Stimulated activated CD4-positive, alpha-beta T cell treated with anti-CD3 and anti-CD28 coated beads, Interleukin-4, amount 100 ng/mL, for 48 hours (primary cell): ENCODE measurements around the gene TNFRSF4.
"Not testable (repeated sequence)": the region's sequence is repeated elsewhere in the genome, so short reads cannot be mapped to it uniquely, and the experiment has no call there.

Experiments used
- DNase-seq, 2 donors: peaks; one replicate each; pipeline ENCODE4 v3.0.0-alpha.2; 2020; ENCODE audit warnings: low read depth in 2 of 2

Gene TNFRSF4

GRCh38 chr1:1202831-1203560, 11.0 kb downstream of the TNFRSF4 start:
- no peak for DNase-seq

DNA sequence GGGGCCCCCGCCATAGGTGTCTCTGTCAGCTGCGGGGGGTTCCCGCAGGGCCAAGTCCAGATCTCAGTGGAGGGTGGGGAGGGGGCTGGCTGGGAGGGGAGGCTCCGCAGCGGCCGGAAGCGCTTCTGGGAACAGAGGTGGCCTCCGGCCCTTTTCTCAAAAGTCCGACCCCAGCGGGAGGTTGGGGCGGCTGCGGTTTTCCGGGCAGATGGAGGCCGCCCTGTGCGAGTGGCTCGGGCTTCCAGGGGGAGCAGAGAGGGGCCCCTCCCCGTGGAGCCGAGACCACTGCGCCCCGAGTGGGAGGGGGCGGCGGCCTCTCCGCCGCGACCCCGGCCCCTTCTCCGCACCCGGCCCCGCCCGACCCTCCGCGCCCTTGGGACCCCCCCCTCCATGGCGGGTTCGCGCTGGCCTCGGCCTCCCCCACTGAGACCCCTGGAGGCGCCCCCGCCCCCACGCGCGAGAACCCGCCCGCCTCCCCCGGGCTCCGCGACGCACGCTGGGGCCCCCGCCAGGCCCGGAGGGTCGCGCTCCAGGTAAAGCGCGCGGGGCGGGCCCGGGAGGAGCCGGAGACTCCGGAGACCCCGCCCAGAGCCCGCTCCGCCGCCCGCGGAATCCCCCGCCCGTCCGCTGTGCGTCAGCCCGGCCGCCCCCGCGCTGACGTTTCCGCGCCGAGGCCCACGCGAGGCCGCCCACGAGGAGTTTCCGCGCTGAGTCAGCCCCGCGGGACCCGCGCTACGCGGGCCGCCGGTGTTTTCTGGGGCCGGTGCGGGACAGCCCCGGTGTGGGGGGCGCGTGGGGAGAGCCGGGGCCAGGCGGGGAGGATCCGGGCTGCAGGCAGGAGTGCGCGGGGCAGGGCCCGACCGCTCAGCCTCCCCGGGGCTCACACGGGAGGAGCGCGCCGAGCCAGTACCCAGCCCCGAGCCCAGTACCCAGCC, 12.8 kb downstream of the TNFRSF4 start:
- DNase-seq: peak; percentile 76 to 86

GRCh38 chr1:1199961-1200875, 13.7 kb downstream of the TNFRSF4 start:
- no peak for DNase-seq

DNA sequence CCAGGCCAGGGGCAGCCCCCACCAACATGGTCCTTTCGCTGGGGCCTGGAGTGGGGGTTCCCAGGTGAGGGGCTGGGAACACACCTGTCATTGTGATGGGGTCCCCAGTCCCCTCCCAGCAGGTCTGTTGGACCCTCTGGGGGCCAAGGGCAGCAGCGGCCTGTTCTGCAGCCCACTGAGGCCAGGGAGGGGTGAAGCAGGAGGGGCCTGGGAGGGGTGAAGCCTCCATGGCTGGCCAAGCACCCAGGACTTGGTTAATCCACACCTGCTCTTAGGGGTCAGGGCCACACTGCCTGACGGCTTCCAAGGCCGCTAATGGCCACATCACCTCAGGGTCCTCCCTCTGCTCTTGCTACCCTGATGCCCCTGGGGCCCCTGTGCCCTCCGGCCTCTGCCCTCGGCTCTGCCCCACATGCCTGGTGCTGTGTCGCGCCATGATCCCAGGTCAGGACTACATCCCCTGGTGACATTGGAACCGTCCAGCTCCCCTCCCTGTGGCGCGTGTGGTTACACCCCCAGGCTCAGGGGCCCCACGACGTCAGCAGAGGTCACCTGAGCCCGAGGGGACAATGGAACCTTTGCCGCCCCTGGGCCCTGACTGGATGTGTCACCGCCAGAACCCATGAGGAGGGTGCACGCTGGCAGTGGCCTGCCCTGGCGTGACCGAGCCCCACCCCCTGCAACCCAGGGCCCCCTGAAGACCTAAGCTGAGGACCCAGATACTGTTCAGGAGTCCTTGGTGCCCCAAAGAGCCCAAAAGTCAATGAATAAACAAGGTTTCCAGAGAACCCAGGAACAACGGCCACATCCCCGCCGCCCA, 14.6 kb downstream of the TNFRSF4 start:
- DNase-seq: no peak

DNA sequence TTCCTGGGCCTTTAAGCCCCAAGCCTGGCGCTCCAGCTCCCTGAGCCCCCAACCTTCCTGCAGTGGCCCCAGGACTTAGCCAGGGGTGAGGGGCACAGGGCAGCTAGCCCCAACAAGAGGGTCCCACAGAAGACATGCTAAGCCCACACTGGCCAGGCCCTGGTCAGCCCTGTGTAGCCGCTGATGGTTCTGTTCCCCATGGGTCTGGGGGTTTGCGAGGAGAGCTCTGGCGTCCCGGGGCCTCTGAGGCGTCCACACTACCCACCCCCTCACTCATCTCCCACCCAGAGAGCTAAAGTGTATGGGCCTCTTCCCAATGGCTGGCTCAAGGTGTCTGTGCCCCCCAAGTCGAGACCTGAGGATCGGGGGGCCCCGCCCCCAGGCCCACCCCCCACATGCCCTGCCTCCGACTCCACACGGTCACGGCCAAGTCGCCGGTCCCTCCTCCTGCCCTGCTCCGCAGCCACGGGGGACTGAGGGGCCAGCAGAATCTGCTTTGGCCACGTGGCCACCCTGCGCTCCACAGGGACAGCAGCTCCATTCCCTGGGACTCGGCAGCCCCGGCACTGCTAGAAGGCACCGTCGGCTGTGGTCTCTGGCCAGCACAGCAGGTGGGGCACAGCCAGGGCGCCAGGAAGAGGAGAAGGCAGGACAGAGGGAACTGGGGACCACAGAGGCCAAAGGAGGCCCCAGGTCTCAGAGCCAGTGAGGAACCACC, 15.4 kb downstream of the TNFRSF4 start:
- DNase-seq: no peak

GRCh38 chr1:1197551-1198422, 16.2 kb downstream of the TNFRSF4 start:
- no peak for DNase-seq

GRCh38 chr1:1197188-1197500, 16.8 kb downstream of the TNFRSF4 start:
- DNase-seq: no peak

DNA sequence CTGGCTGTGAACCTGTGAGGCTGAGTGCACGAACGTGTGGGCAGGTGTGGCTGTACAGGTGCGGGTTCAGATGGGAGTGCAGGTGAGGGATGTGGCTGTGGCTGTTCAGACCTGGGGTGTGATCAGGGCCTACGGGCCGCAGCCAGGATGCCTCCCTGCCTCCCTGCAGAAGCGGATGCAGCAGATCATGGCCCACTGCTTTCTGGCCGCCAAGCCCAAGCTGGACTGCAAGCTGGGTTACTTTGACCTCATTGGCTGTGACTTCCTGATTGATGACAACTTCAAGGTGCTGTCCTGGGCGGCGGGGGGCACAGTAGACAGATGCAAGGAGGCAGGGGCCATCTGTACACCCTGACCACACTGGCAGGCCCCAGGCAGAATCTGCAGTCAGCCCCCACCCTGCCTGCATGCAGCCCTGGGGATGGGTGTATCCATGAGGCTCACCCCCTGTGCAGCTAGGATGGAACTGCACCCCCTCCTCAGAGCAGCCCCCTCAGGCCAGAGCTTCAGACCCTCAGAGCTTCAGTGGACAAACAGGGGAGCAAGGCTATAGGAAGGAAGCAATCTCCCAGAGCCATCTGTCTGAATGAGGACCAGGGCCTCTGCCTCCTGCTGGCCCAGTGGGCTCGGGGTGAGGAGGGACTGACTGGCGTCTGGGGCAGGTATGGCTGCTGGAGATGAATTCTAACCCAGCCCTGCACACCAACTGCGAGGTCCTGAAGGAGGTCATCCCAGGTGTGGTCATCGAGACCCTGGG, 17.3 kb downstream of the TNFRSF4 start:
- DNase-seq: no peak

DNA sequence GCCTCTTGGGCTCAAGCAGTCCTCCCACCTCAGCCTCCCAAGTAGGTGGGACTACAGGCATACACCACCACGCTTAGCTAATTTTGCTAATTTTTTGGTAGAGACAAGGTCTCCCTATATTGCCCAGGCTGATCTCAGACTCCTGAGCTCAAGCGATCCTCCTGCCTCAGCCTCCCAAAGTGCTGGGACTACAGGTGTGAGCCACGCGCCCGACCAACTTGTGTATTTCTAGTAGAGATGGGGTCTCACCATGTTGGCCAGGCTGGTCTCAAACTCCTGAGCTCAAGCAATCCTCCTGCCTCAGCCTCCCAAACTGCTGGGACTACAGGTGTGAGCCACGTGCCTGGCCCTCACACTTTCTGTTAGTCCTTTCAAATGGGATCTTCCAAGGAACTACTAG, 18.2 kb downstream of the TNFRSF4 start:
- DNase-seq: not testable (repeated sequence)

GRCh38 chr1:1194723-1195122, 19.2 kb downstream of the TNFRSF4 start:
- DNase-seq: no peak

DNA sequence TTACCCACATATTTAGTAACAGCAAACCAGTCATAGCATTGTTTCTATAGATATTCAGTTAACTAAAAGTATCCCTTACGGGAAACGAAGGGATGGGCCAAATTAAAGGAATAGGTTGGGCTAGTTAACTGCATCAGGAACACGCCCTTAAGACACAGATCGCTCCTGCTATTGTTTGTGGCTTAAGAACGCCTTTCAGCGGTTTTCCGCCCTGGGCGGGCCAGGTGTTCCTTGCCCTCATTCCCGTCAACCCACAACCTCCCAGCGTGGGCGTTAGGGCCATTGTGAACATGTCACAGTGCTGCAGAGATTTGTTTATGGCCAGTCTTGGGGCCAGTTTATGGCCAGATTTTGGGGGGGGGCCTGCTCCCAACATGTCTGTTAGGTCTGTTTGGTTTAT, 22.2 kb downstream of the TNFRSF4 start:
- no peak for DNase-seq

DNA sequence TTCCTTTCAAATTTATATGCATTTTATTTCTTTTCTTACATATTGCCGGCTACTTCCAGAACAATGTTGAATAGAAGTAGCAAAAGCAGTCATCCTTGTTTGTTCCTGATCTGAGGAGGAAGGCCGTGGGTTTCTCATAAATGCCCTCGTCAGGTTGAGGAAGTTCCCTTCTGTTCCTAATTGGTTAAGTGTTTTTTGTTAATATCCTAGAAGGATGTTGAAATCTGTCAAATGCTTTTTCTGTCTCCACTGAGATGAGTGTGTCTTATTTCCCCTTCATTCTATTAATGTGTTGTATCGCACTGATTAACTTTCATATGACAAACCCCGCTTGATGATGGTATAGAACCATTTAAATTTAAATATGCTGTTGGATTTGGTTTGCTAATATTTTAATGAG, 24.8 kb downstream of the TNFRSF4 start:
- DNase-seq: no peak

- no peak for DNase-seq
Observed at GRCh38 chr1:1187938-1188337, 26.0 kb downstream of the TNFRSF4 start.

DNA sequence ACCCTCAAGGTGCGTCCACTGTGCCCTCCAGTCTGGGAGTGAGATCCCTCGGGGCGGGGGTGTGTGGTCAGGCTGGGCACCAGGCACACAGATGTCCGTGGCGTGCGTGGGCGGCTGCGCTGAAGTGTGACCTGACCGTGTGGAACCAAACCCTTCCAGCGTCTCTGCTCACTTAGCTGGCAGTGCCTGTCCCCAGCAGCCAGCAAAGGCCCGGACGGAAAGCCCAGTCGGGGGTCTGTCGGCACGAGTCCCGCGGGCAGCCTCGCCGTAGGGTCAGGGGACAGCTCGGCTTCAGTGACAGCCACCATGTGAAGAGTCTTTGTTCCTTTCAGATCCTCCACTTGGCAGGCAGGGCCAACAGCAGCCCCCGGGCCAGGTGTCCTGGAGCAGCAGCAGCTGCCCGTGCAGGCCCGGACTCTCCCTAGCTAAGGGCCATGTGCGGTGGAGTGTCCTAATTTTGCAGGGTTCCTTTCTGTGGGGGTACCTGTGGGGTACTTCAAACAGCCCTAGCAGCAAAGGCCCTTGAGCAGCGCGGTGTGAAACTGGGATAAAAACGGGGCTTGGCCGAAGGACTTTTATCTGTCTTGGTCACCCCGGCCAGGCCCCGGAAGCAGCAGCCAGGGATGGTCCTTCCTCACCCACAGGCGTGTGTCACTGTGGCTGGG, 28.7 kb downstream of the TNFRSF4 start:
- DNase-seq: no peak

DNA sequence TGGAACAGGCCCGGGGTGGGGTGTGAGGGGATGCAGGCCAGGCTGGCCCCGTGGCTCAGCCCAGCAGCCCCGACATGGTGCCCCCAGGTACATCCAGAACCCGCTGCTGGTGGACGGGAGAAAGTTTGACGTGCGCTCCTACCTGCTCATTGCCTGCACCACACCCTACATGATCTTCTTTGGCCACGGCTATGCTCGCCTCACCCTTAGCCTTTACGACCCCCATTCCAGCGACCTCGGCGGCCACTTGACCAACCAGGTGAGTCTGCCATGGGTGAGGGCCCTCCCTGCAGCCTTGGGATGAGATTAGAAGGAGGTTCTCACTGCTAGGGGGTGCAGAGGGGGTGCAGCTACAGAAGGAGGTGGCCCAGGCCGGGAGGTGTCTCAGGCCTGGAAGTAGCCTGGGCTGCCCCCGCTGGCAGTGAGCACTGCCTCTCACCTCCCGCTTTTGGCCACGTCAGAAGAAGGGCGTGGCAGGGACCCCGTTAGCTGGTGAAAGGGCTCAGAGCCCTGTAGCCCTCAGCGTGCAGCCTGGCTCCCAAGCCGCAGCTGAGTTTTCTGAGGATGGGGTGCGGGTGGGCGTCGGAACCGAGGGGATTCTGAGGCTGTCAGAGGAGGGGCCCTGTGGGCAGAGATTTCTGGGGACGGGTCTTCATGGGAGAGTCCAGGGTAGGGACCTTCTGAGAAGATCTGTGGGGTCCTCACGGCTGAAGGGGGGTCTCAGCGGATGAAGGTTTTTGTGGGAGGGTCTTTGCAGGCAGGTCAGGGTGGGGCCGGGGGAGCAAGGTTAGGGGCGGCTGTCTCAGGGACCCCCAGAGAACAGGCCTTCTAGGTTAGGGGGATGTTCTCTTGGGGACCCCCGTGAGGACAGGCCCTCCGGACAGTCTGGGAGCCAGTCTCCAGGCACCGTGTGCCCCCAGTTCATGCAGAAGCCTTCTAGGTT, 29.8 kb downstream of the TNFRSF4 start:
- no peak for DNase-seq

- DNase-seq: no peak
Observed at GRCh38 chr1:1183221-1183747, 30.7 kb downstream of the TNFRSF4 start.
